NK-92 treated with Interleukin-12 subunit alpha and Interleukin-12 subunit beta, amount 100 ng/mL, for 24 hours (cell line): ENCODE results near the gene EMID1.

Experiments
- DNase-seq: peaks from one replicate; lab custom pipeline; 2025; lab: John Stamatoyannopoulos, UW

EMID1 gene

DNA sequence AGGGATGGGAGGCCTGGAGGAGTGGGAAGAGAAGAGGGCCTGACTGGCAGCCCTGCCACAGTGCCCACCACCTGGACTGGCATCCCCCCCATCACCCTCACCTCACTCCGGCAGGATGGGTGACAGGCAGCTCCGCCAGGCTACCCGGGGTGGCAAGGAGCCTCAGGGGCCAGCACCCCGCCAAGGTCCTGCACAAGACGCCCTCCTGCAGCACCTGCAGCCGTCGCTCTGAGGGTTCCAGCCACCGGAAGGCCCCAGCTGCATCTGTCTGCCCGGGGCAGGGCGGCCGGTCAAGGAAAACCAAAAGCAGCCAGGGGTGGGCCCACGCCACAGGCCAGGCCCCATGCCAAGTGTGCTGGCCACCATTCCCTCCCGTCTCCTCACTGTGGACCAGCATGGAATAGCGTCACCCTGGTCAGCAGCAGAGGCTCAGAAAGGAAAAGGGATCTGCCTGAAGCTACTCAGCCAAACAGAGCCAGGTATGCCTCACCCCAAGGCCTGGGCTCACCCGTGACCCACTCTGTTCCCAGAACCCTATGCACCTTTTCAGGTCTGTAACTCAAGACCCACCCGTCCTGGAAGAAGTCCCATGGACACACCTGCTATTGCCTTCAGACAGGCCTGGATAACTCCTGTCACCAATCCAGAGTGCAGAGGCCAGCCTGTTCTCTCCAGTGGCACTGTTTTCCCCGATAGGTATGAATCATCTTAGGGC, 55.1 kb downstream of the EMID1 start:
- DNase-seq, result no peak

DNA sequence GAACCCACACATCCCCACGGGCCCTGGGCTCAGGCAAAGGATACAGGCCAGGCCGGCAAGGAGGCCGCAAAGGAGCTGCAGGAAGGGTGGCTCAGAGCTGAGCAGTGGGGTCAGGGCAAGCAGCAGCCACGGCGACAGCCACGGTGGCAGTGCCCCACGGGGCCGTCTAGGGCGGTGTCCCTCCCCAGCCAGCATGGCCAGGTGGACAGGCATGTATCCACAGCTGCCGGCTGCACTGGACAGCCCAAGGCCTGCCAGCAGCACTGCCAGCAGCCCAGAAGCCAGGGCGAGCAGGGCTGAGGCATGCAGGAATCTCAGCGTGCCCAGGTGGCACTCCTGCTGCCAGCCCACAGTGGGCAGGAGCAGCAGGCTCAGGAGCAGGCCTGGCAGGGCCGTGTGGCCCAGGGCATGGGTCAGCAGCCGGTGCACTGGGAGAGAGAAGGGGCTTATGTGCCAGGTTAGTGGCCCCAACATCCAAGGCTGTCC, 58.1 kb downstream of the EMID1 start:
- DNase-seq, result no peak

DNA sequence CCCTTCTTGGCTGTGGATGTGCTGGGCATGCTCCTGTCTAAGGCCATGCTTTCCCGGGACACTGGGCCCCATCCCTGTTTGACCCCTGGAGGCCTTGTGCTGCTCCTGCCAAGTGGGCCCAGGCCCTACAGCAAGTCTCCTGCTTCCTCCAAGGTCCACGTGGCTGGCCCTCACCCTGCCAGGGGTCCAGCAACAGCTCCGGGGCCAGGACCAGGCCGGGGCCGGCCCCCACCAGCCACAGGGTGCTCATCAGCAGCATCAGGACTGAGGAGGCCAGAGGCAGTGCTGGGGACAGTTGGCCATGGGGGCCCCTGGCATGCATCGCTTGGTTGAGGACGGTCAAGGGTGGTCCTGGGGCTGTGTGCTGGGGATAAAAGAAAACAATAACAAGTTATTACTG, 59.6 kb downstream of the EMID1 start:
- no peak for DNase-seq

DNA sequence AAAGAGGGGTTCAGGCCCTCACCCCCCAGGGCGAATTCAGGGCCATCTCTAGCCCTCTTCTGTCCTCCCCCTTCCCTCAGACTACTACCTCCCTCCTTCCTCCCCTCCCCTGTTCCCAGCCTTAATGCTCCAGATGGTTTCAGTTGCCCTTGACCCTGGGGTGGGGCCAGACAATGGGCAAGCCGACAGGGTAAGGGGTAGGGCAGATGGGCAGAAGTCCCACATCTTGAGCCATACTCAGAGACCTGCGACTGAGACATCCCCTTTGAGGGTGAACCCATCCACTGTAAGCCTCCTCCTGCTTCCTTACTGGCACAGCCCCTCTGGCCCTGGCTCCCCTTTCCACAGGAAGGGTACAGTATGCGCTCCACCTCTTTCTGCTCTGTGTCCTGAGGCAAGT, 60.2 kb downstream of the EMID1 start:
- no peak for DNase-seq

DNA sequence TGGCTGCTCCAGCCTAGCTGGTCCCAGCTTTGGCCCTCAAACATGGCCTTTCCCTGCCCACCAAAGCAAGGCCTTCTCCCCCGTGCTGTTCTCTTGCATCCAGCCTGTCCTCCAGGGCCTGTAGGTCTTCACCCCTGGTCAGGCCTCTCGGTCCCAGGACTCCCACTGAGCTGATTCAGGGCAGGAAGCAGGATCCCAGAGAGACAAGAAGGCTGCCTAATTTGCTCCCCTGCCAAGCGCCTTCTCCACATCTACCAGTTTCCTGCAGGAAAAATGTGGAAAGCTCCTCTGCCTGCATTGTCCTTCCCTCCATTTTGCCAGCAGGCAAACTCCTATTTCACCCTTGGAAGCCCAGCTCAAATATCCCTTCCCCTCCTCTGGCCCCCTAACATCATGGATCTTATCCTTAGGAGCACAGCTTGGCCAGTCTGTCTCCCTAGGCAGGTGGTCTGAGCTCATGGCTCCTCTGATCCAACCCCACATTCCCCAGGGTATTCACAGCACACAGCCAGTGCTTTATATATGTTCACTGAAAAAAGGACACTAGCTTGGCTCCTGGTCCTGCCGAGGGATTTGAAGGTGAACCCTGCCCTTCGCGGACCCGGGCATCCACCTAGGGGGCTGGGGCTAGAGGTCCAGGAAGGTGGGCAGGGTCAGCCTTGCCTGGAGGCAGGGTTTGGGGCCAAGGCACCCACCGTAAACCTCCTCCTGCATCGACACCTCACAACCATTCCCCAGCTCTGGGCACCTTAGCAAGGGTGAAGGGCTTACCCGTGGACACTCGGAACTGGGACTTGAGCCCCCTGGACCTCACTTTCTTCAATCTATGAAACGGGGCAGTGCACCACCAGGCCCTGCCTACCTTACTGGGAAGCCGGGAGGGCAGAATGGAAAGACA, 61.1 kb downstream of the EMID1 start:
- no peak for DNase-seq

DNA sequence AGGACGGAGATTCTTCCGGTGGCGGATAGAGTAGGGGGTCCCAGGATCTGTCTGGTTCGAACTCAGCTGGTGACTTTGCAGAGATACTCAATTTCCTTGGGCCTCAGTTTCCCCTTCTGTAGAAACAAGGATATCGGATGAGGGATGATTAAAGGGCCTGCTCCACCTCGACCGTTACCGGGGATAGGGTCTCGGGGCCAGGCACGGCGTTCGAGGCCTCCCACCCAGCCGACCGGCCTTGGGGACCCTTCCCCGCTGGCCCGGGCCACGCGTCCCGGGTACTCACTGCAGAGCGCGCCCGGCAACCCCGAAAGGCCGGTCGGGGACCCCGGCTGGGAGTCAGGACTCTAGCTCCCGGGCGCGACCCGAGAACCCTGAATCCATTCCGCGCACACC, 61.8 kb downstream of the EMID1 start:
- DNase-seq, result no peak

DNA sequence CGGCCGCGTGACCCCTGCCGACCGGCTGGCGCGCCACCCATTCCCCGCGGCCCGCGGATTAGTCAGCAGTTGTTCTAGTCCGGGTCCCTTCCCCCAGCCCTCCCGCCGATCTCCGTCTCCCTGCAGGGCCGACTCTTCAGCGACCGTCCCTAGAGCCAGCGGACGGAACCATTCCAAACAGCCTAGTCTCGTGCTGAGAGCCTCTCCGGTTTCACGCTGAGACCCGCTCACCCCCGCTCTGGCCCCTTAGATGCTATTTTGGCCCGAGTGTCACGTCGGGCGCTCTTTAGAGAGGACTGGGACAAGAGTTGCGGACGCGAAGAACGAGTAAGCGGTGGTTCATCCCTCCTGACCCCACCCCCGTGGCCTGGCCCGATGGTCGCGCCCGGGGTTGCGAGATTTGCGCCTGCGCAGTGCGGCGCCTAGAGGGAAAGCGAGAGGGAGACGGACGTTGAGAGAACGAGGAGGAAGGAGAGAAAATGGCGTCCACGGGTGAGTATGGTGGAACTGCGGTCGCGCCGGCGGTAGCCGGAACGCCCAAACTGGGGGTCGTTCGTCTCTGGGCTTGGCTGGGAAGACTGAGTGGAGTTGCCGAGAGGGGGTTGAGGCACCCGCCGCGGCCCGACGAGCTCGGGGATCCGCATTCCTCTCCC, 62.3 kb downstream of the EMID1 start, which contains the start of the genes EWSR1 and RHBDD3:
TSS of gene EWSR1 (plus strand) at position 411 of the 653 bp plus-strand sequence. CDS start at position 480, 69 bp downstream.
TSS of gene RHBDD3 (minus strand) at position 124 of the 653 bp plus-strand sequence. CDS start 2,355 bp downstream, outside the sequence.
- peak; percentile 91 for DNase-seq

DNA sequence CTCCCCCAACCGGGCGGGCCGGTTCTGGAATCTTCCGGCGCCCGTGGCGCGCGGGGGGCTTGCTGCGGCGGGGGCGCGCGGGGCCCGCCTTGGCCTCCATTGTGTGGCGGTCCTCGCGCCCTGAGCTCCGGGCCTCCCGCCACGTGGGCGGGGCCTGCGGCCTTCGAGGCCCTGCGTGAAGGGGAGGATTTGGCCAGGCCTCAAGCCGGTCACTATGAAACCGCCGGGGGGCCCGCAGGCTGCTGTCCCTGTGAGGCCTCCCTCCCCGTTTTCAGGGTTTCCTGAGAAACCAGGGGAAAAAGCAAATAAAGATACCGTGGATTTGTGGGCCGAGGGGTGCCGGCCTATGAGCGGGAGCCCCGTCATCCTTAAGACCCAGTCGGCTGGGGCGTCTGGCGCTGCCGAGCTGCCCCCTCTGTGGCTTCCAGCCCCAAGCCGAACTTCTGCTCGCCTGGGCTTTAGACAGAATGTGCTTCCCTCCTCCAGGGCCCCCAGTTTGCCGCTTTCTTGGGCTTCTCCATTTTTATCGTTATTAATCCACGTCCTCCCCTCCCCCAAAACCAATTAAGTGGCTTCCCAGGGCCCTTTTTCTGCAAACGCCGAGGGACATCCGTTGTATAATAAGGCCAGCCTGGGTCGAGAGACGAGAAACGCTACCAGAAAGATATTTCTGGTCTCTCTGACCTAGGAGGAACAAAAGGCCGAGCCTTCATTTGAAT, 63.0 kb downstream of the EMID1 start:
- peak; percentile 57 for DNase-seq

DNA sequence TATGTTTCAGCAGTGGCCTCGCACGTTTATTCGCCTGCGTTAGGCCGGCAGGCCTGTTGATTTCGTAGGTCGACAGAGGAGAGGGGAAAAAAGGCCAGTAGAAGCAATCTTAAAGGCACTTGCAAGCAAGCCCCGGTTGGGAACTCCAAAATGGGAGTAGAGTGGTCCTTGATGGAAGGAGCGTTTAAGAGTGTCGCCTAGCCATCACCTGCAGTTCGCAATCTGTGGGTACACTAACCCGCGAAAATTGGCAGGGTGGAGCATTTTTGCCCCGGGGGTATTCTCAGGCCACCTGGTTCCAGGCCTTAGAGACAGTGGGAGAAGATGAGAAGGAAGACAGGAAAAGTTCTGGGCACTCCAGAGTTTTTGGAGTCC, 63.5 kb downstream of the EMID1 start:
- no peak for DNase-seq

DNA sequence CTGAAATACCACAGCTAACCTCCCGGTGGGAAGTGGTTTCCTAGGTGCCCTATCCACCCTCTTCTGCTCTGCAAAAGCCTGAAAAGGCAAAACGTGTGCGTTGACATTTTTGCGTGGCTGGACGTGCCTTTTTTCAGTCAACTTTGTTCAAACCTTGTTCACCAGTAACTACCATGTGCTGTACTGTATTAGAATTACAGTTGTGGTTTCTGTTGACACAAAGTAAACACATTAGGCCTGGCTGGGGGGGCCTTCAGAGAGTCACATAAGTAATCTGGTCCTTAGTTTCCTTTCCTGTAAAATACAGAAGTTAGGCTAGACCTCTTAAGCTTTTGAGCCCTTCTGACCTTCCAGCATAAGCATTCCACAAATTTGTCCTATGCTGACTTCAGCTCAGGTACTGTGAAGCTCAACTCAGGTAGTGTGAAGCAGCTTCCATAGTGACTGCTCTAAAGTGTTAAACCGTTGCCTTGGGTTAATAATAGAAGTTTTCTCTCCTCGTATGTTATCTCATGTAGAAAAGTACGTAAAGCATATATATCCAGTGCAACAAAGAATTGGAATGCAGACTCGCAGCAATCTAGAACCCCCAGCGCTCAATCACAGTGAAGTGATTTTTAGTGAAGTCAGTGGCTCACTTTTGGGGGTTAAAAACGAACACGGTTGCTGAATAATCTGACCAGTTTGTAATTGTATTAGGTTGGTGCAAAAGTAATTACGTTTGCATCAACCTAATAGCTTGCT, 64.2 kb downstream of the EMID1 start:
- no peak for DNase-seq

DNA sequence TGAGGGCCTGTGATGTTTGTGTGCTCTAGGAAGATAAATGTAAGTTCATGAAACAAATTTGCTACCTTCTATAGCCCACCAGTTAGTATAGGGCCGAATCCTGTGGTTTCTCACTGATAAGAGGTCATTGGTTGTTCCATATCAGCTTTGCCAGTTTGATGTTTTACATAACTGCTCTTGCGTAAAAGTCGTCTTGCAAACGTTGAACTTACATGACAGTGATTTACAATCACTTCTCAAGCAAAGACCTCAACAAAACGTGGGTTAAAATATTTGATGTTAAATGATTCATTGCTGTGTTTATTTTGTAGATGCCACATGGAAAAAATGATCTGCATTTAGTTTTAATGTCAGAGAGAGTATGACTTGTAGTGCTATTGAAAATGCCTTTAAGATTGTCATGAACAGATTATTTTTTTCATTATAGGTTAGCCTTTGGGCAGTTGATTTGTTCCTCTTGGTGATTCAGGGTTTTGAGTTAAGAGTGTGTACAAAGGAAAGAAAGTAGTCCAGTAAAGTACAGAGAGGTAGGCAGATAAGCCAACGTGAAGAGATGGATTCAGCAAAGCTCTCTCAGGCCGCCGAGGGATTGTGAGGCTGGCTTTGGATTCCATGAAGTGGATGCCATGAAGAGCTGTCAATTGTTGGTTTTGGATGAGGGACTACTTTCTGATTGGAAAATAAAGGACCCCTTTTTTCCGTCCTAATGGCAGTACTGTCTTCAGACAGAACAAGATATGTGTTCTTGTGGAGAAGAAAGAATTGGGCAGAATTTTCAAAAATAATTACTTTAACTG, 65.0 kb downstream of the EMID1 start:
- DNase-seq, result no peak

DNA sequence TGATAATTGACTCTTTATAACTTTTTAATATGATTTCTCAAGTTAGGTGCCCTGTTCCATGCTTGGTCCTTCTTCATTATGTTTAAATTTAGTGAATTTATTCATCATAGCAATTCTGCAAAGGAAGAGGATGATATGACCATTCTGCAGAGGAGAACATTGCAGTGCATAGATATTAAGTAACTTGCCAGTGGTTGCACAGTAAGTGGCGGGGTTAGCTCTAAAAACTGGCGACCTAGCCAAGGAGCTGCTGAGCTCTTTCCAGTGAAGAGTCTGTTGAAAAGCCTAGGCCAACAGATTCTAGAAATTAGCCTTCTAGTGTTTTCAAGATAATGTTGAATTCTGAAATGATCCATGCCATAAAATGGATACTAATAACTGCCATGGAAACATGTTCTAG, 66.9 kb downstream of the EMID1 start:
- DNase-seq, result no peak

DNA sequence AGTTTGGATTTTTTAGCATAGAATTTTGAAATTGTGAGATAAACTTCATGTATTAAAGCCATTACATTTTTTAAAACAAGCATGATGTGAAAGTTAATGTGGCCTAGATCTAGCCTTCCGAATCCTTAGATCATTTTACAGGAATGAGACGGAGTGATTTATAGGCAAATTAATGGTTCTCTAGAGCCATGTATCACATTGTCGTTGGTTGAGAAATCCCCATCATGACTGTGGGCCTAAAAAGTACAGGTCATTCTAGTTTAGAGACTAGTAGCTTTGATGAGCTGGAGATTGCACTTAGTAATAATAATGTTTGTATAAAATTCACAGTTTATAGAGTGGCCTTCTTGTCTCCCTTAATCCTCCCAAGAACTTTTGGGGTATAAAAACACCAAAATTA, 69.5 kb downstream of the EMID1 start:
- DNase-seq, result no peak

DNA sequence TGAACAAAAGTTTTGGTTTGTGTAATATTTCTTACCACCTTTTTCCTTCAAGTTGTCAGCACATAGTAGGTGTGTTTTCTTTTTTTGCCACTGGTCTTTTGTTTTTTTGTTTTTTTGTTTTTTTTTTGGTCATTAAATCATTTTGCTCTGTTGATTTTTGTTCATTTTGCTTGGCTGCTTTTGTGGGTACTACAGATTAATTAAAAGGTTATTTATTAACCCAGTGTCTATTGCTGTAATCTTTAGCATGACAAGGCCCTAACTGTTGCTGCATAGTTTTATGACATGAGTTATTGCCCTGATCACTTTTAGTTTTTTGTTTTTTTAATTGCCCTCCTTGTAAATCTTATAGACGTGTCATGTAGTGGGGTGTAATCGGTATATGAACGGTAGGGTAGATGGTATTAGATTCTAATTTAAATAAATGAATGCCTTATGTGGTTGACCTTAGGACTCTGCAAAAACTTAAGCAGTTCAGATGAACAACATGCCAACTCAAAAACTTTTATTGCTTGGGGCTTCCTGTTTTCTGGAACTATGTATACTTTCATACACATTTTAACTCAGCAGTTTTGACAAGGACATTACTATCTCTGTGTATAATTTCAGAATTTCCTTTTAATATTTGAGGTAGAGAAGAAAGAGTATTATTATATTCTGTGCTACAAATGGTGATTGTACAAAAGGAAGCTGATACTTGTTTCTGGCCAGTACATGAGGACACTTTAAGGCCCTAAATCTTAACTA, 70.3 kb downstream of the EMID1 start:
- no peak for DNase-seq

DNA sequence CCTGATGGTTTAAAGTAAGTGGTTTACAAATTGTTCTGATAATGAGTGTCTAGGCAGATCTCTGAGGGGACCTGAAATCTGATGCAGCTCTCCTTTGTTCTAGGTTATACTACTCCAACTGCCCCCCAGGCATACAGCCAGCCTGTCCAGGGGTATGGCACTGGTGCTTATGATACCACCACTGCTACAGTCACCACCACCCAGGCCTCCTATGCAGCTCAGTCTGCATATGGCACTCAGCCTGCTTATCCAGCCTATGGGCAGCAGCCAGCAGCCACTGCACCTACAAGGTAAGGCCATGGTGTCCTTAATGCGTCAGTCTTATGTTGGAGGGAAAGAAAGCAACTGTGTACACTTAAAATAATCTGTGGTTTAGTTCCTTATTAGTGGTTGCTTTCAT, 72.2 kb downstream of the EMID1 start:
- no peak for DNase-seq

DNA sequence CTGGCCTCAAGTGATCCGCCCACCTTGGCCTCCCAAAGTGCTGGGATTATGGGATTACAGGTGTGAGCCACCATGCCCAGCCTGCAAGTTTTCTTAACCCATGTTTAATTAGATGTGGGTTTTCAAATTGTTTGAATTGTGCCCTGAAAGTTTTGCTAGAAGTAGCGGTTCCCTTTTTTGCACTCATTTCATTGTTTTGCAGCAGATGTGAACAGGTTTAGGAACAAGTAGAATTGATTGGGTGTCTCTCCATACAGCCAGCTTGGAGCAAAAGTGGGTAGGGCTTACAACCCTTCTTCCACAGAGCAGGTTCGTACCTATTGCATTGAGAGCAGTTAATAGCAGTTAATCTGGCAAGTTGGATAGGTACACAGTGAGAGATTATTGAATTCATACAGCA, 78.5 kb downstream of the EMID1 start:
- DNase-seq, result no peak

DNA sequence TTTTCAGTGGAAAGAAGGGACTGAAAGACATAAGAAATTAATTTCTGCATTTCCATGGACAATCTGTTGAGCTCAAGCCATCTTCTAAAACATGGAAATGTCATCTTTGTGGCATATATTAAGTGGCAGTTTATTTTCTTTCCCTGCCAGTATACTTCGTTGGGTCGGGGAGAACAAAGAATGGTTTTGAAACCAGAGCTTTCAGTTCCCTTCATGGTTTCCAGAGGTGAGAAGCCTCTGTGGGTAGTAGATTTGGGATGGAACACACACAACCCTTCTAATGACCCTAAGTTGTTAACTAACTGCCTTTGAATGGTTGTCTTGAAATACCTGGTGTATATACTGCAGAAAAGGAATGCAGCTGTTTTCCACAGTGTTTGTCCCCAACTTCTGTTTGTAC, 83.1 kb downstream of the EMID1 start:
- no peak for DNase-seq

DNA sequence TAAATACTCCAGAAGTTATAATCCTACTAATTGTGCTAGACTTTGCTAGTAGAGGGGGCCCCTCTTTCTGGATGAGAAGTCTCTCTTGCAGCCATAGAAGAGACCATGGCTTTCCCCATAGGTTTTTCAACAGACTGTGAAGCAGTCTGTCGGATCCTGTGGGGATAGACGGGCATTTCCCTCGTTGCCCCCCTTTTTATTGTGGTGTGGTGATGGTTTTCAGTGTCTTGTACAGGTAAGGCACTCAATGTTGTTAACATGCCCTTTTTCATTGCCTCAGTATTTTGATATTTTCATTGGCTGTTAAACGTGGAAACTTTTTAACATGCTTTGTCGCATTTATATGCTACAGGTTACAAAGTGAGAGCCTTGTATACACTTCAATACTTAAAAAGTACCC, 84.4 kb downstream of the EMID1 start:
- no peak for DNase-seq

DNA sequence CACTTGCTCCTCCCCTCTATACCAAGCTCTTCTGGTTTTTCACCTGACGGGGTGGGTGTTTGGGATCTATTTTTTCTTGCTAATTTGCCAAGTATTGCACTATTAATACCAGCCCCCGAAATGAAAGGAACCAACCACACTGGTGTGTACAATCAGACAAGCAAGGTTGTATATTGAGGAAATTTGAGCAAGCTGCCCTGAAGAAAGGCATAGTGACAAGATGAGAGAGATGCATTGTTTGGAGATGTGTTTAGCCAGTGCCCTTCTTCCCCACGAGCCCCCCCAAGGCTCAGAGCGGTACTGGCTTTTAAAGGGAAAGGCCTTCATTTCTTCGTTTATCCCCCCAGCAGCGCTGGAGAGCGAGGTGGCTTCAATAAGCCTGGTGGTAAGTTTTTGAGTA, 85.5 kb downstream of the EMID1 start:
- DNase-seq, result no peak

DNA sequence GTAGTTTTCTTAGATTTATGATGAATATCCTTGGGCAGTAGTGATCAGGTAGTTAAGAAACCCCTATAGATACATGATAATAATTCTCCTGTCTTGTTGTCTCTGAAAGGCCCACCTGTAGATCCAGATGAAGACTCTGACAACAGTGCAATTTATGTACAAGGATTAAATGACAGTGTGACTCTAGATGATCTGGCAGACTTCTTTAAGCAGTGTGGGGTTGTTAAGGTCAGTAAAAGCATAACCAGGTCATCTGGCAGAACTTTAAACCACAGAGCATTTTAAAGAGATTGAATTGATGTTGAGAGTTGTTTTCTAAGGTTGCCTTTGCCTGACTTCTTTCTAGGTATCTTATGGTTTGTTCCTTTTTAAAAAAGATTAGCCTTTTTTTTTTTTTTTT, 86.7 kb downstream of the EMID1 start:
- DNase-seq, result no peak
